ENCODE data around the gene TMEM250.

DNA sequence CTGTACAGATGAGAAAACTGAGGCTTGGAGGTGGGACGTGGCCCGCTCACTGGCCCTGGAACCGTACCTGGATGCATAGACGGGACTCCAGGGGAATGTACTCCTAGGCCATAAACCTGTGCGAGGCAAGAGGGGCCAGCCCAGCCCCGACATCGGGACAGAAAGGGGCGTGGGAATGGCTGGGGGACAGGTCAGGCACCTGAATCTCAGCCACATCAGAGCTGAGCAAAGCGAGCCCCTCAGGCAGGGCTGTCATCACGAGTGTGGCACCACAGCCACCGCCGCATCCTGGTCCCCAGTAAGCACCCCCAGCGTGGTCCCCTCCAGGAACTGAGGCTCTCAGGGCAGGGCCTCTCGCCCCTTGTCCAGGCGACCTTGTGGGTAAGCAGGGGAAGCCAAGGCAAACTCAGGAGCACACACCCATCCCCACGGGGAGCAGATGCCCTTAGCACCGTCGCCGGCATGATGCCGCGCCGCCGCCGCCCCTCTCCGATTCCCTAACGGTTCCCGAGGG is 40.1 kb downstream of the TMEM250 start:
- TF ChIP-seq, protein P1, sequence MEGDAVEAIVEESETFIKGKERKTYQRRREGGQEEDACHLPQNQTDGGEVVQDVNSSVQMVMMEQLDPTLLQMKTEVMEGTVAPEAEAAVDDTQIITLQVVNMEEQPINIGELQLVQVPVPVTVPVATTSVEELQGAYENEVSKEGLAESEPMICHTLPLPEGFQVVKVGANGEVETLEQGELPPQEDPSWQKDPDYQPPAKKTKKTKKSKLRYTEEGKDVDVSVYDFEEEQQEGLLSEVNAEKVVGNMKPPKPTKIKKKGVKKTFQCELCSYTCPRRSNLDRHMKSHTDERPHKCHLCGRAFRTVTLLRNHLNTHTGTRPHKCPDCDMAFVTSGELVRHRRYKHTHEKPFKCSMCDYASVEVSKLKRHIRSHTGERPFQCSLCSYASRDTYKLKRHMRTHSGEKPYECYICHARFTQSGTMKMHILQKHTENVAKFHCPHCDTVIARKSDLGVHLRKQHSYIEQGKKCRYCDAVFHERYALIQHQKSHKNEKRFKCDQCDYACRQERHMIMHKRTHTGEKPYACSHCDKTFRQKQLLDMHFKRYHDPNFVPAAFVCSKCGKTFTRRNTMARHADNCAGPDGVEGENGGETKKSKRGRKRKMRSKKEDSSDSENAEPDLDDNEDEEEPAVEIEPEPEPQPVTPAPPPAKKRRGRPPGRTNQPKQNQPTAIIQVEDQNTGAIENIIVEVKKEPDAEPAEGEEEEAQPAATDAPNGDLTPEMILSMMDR (IDR thresholded peaks at IDR 0.05), result no peak
- TF ChIP-seq ZFX (IDR thresholded peaks at IDR 0.05; ENCODE audit: borderline replicate concordance), result no peak

Measured in 22Rv1 (cell line).